WTC11 (cell line): ENCODE data around the gene KLF2. TPM values are rescaled to one million over a fixed set of nuclear protein-coding genes. Genes with fewer than 3 reads are reported as not detected.

ENCODE experiments used
- ATAC-seq: fragments of 200-7000 bp; cut with Tn5 transposase; 2 replicates; pipeline ENCODE4 v1.10.0; 2021; ENCODE audit warnings: mild to moderate bottlenecking, moderate library complexity
- CTCF ChIA-PET: fragments of 300-600 bp; sonication (Branson Sonifier 250); formaldehyde crosslinking; loops from one replicate; lab custom pipeline; 2021; ENCODE audit warnings: antibody characterized with exemption; lab: Charles Lee
- POLR2A ChIA-PET: fragments of 350-600 bp; sonication (Branson Sonifier 250); formaldehyde crosslinking; loops from one replicate; lab custom pipeline; 2021; ENCODE audit warnings: antibody characterized with exemption; lab: Charles Lee
- DNase-seq: peaks from one replicate; pipeline ENCODE4 v3.0.0; 2021; ENCODE audit warnings: low spot score
- H3K27ac Mint-ChIP-seq: 2 replicates; pipeline ENCODE4 v1.8.0; 2021; ENCODE audit warnings: mixed read lengths
- H3K27me3 Mint-ChIP-seq: 2 replicates; pipeline ENCODE4 v1.8.0; 2021; ENCODE audit warnings: low read depth, mild to moderate bottlenecking, moderate library complexity, mixed read lengths
- H3K36me3 Mint-ChIP-seq: 2 replicates; pipeline ENCODE4 v1.8.0; 2021; ENCODE audit warnings: mixed read lengths
- H3K4me1 Mint-ChIP-seq: 2 replicates; pipeline ENCODE4 v1.8.0; 2022; ENCODE audit warnings: mixed read lengths
- H3K4me3 Mint-ChIP-seq: 2 replicates; pipeline ENCODE4 v1.8.0; 2021; ENCODE audit warnings: mild to moderate bottlenecking, moderate library complexity, mixed read lengths
- H3K9me3 Mint-ChIP-seq: 2 replicates; pipeline ENCODE4 v1.8.0; 2021; ENCODE audit warnings: mixed read lengths
- FOXJ3 ChIP-seq: sonication (generic); formaldehyde crosslinking; IDR thresholded peaks from 2 replicates; pipeline ENCODE4 v1.9.0; 2021; ENCODE audit warnings: missing genetic modification reagents, mild to moderate bottlenecking, borderline replicate concordance
- FOXP1 ChIP-seq: sonication (generic); formaldehyde crosslinking; IDR thresholded peaks from 2 replicates; pipeline ENCODE4 v1.8.0; 2022; ENCODE audit warnings: missing genetic modification reagents, mild to moderate bottlenecking, moderate library complexity, borderline replicate concordance
- GABPB1 ChIP-seq: sonication (generic); formaldehyde crosslinking; IDR thresholded peaks from 2 replicates; pipeline ENCODE4 v1.8.1; 2023; ENCODE audit warnings: mild to moderate bottlenecking, missing genetic modification reagents
- GTF2I ChIP-seq: fragments of 250-450 bp; sonication (Bioruptor Pico); conservative IDR thresholded peaks from 2 replicates; pipeline ENCODE4 v1.4.0; 2021; ENCODE audit warnings: mild to moderate bottlenecking
- KAT7 ChIP-seq: sonication (generic); formaldehyde crosslinking; IDR thresholded peaks from 2 replicates; pipeline ENCODE4 v1.8.1; 2023; ENCODE audit warnings: missing genetic modification reagents, mild to moderate bottlenecking, borderline replicate concordance
- MYBL2 ChIP-seq: sonication (generic); formaldehyde crosslinking; IDR thresholded peaks from 2 replicates; pipeline ENCODE4 v1.8.1; 2023; ENCODE audit warnings: mild to moderate bottlenecking, moderate library complexity, missing genetic modification reagents
- NFE2L1 ChIP-seq: sonication (generic); formaldehyde crosslinking; IDR thresholded peaks from 2 replicates; pipeline ENCODE4 v1.8.1; 2023; ENCODE audit warnings: missing genetic modification reagents
- NR2C2 ChIP-seq: sonication (generic); formaldehyde crosslinking; IDR thresholded peaks from 2 replicates; pipeline ENCODE4 v1.8.0; 2022; ENCODE audit warnings: mild to moderate bottlenecking, missing genetic modification reagents
- ZNF121 ChIP-seq: sonication (generic); formaldehyde crosslinking; IDR thresholded peaks from 2 replicates; pipeline ENCODE4 v1.8.0; 2023; ENCODE audit warnings: missing genetic modification reagents
- ZNF671 ChIP-seq: fragments of 250-450 bp; sonication (Bioruptor Pico); IDR thresholded peaks from 2 replicates; pipeline ENCODE4 v1.8.0; 2021; ENCODE audit warnings: mild to moderate bottlenecking
- total RNA-seq: library from RNA; stranded (reverse); gene quantifications from 3 replicates; pipeline ENCODE4 v1.2.3, GENCODE V29; 2021
- TF ChIP-seq, protein P1 (sequence below): sonication (generic); formaldehyde crosslinking; IDR thresholded peaks from 2 replicates; pipeline ENCODE4 v1.8.0; 2022; ENCODE audit warnings: missing genetic modification reagents
- TF ChIP-seq, protein P2 (sequence below): sonication (generic); formaldehyde crosslinking; IDR thresholded peaks from 2 replicates; pipeline ENCODE4 v1.8.1; 2023; ENCODE audit warnings: mild to moderate bottlenecking, missing genetic modification reagents, moderate library complexity
- TF ChIP-seq, protein P3 (sequence below): sonication (generic); formaldehyde crosslinking; IDR thresholded peaks from 2 replicates; pipeline ENCODE4 v1.8.1; 2022; ENCODE audit warnings: mild to moderate bottlenecking, moderate library complexity, missing genetic modification reagents
- TF ChIP-seq, protein P4 (sequence below): sonication (generic); formaldehyde crosslinking; IDR thresholded peaks from 2 replicates; pipeline ENCODE4 v1.8.1; 2022; ENCODE audit warnings: missing genetic modification reagents, borderline replicate concordance
- TF ChIP-seq, protein P5 (sequence below): sonication (generic); formaldehyde crosslinking; IDR thresholded peaks from 2 replicates; pipeline ENCODE4 v1.8.1; 2023; ENCODE audit warnings: mild to moderate bottlenecking, missing genetic modification reagents, moderate library complexity
- TF ChIP-seq, protein P6 (sequence below): fragments of 250-450 bp; sonication (Bioruptor Pico); IDR thresholded peaks from 2 replicates; pipeline ENCODE4 v1.9.0; 2021; ENCODE audit warnings: mild to moderate bottlenecking
- TF ChIP-seq, protein P7 (sequence below): sonication (generic); formaldehyde crosslinking; IDR thresholded peaks from 2 replicates; pipeline ENCODE4 v1.8.0; 2022; ENCODE audit warnings: mild to moderate bottlenecking, missing genetic modification reagents
- TF ChIP-seq, protein P8 (sequence below): sonication (generic); formaldehyde crosslinking; IDR thresholded peaks from 2 replicates; pipeline ENCODE4 v1.8.1; 2022; ENCODE audit warnings: low read depth, missing genetic modification reagents, borderline replicate concordance
- TF ChIP-seq, protein P9 (sequence below): sonication (generic); formaldehyde crosslinking; IDR thresholded peaks from 2 replicates; pipeline ENCODE4 v1.8.0; 2022; ENCODE audit warnings: mild to moderate bottlenecking, missing genetic modification reagents

KLF2 gene
- total RNA-seq, 1 experiment from 2014 or later = 1.1 TPM

DNA sequence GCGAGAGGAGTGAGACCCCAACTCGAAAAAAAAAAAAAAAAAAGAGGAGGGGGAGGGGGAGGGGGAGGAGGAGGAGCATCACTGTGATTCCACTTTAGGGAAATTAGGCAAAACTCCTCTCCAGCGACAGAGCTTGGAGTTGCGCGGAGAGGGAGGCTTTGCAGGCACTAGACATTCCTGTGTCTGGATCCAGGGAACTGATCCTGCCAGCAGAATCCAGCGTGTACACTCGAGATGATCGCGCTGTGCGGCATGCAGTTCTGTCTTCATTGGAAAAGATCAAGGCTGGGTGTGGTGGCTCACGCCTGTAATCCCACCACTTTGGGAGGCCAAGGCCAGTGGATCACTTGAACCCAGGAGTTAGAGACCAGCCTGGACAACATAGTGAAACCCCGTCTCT, 29.6 kb upstream of the KLF2 start:
- POLR2A ChIA-PET = no interaction called here
- no peak for ATAC-seq
- H3K27me3 Mint-ChIP-seq = no peaks in the 10 kb centered on the region

More for the DNA sequence above, 29.6 kb upstream of the KLF2 start:
- no peaks in the 10 kb centered on the region for H3K4me1 Mint-ChIP-seq
- no peaks in the 10 kb centered on the region for H3K9me3 Mint-ChIP-seq
- TF ChIP-seq NR2C2 = no peak
- no peak for TF ChIP-seq NFE2L1
- TF ChIP-seq FOXJ3 (CRISPR knock-in tag) = no peak
- no peak for TF ChIP-seq ZNF121 (CRISPR knock-in tag)
- TF ChIP-seq, protein P1, sequence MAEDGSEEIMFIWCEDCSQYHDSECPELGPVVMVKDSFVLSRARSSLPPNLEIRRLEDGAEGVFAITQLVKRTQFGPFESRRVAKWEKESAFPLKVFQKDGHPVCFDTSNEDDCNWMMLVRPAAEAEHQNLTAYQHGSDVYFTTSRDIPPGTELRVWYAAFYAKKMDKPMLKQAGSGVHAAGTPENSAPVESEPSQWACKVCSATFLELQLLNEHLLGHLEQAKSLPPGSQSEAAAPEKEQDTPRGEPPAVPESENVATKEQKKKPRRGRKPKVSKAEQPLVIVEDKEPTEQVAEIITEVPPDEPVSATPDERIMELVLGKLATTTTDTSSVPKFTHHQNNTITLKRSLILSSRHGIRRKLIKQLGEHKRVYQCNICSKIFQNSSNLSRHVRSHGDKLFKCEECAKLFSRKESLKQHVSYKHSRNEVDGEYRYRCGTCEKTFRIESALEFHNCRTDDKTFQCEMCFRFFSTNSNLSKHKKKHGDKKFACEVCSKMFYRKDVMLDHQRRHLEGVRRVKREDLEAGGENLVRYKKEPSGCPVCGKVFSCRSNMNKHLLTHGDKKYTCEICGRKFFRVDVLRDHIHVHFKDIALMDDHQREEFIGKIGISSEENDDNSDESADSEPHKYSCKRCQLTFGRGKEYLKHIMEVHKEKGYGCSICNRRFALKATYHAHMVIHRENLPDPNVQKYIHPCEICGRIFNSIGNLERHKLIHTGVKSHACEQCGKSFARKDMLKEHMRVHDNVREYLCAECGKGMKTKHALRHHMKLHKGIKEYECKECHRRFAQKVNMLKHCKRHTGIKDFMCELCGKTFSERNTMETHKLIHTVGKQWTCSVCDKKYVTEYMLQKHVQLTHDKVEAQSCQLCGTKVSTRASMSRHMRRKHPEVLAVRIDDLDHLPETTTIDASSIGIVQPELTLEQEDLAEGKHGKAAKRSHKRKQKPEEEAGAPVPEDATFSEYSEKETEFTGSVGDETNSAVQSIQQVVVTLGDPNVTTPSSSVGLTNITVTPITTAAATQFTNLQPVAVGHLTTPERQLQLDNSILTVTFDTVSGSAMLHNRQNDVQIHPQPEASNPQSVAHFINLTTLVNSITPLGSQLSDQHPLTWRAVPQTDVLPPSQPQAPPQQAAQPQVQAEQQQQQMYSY (CRISPR knock-in tag) = no peak
- no peak for TF ChIP-seq FOXP1 (CRISPR knock-in tag)
- TF ChIP-seq, protein P2, sequence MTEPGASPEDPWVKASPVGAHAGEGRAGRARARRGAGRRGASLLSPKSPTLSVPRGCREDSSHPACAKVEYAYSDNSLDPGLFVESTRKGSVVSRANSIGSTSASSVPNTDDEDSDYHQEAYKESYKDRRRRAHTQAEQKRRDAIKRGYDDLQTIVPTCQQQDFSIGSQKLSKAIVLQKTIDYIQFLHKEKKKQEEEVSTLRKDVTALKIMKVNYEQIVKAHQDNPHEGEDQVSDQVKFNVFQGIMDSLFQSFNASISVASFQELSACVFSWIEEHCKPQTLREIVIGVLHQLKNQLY (CRISPR knock-in tag) = no peak
- no peak for TF ChIP-seq GABPB1
- TF ChIP-seq, protein P3, sequence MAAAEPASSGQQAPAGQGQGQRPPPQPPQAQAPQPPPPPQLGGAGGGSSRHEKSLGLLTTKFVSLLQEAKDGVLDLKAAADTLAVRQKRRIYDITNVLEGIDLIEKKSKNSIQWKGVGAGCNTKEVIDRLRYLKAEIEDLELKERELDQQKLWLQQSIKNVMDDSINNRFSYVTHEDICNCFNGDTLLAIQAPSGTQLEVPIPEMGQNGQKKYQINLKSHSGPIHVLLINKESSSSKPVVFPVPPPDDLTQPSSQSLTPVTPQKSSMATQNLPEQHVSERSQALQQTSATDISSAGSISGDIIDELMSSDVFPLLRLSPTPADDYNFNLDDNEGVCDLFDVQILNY (CRISPR knock-in tag) = no peak
- TF ChIP-seq KAT7 (CRISPR knock-in tag) = no peak
- TF ChIP-seq, protein P4, sequence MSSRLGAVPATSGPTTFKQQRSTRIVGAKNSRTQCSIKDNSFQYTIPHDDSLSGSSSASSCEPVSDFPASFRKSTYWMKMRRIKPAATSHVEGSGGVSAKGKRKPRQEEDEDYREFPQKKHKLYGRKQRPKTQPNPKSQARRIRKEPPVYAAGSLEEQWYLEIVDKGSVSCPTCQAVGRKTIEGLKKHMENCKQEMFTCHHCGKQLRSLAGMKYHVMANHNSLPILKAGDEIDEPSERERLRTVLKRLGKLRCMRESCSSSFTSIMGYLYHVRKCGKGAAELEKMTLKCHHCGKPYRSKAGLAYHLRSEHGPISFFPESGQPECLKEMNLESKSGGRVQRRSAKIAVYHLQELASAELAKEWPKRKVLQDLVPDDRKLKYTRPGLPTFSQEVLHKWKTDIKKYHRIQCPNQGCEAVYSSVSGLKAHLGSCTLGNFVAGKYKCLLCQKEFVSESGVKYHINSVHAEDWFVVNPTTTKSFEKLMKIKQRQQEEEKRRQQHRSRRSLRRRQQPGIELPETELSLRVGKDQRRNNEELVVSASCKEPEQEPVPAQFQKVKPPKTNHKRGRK (CRISPR knock-in tag) = no peak
- TF ChIP-seq, protein P5, sequence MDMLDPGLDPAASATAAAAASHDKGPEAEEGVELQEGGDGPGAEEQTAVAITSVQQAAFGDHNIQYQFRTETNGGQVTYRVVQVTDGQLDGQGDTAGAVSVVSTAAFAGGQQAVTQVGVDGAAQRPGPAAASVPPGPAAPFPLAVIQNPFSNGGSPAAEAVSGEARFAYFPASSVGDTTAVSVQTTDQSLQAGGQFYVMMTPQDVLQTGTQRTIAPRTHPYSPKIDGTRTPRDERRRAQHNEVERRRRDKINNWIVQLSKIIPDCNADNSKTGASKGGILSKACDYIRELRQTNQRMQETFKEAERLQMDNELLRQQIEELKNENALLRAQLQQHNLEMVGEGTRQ (CRISPR knock-in tag) = no peak
- TF ChIP-seq, protein P6, sequence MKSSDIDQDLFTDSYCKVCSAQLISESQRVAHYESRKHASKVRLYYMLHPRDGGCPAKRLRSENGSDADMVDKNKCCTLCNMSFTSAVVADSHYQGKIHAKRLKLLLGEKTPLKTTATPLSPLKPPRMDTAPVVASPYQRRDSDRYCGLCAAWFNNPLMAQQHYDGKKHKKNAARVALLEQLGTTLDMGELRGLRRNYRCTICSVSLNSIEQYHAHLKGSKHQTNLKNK = no peak
- no peak for TF ChIP-seq GTF2I (CRISPR knock-in tag)
- no peak for TF ChIP-seq MYBL2 (CRISPR knock-in tag)
- TF ChIP-seq, protein P7, sequence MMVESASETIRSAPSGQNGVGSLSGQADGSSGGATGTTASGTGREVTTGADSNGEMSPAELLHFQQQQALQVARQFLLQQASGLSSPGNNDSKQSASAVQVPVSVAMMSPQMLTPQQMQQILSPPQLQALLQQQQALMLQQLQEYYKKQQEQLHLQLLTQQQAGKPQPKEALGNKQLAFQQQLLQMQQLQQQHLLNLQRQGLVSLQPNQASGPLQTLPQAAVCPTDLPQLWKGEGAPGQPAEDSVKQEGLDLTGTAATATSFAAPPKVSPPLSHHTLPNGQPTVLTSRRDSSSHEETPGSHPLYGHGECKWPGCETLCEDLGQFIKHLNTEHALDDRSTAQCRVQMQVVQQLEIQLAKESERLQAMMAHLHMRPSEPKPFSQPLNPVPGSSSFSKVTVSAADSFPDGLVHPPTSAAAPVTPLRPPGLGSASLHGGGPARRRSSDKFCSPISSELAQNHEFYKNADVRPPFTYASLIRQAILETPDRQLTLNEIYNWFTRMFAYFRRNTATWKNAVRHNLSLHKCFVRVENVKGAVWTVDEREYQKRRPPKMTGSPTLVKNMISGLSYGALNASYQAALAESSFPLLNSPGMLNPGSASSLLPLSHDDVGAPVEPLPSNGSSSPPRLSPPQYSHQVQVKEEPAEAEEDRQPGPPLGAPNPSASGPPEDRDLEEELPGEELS (CRISPR knock-in tag) = no peak
- TF ChIP-seq, protein P8, sequence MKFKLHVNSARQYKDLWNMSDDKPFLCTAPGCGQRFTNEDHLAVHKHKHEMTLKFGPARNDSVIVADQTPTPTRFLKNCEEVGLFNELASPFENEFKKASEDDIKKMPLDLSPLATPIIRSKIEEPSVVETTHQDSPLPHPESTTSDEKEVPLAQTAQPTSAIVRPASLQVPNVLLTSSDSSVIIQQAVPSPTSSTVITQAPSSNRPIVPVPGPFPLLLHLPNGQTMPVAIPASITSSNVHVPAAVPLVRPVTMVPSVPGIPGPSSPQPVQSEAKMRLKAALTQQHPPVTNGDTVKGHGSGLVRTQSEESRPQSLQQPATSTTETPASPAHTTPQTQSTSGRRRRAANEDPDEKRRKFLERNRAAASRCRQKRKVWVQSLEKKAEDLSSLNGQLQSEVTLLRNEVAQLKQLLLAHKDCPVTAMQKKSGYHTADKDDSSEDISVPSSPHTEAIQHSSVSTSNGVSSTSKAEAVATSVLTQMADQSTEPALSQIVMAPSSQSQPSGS (CRISPR knock-in tag) = no peak
- TF ChIP-seq, protein P9, sequence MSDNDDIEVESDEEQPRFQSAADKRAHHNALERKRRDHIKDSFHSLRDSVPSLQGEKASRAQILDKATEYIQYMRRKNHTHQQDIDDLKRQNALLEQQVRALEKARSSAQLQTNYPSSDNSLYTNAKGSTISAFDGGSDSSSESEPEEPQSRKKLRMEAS (CRISPR knock-in tag) = no peak
- TF ChIP-seq ZNF671 = no peak
- TF ChIP-seq, all 79 proteins: peak for 0
- DNase-seq = no peak
- Mint-ChIP-seq H3K27ac (no peak overlapping the region), H3K36me3 (no peaks in the 10 kb centered on the region), H3K4me3 (no peak overlapping the region)
- CTCF ChIA-PET = interaction anchor here (0.5 kb wide), 1 partner anchor 1190 kb away, joined by 4 read pairs; no protein-coding TSS in a partner anchor
